Body of pancreas (tissue), 4 donors: ENCODE data around the gene ARHGAP32.

Experiments used
- CTCF ChIP-seq, 7 experiments: fragments of 450-650 bp in 4 of 7; fragments of 200-600 bp in 3 of 7; sonication (generic) in 3 of 7; IDR thresholded peaks; one replicate each; pipeline ENCODE4 v1.5.1; 2016 to 2019; ENCODE audit warnings: antibody characterized with exemption in 7 of 7
- POLR2A ChIP-seq, 3 donors: fragments of 450-650 bp; IDR thresholded peaks; one replicate each; pipeline ENCODE4 v1.6.1; 2016; ENCODE audit warnings: antibody characterized with exemption in 3 of 3, mild to moderate bottlenecking in 2 of 3

GRCh38 chr11:129234978-129235377 is 42.9 kb upstream of the ARHGAP32 start:
- no peak for TF ChIP-seq CTCF (IDR thresholded peaks at IDR 0.05)
- TF ChIP-seq POLR2A (IDR thresholded peaks at IDR 0.05), result no peak
